Measurements from ENCODE around the gene ACLY.
"Not testable (repeated sequence)": the region's sequence is repeated elsewhere in the genome, so short reads cannot be mapped to it uniquely, and the experiment has no call there.

Gene ACLY

DNA sequence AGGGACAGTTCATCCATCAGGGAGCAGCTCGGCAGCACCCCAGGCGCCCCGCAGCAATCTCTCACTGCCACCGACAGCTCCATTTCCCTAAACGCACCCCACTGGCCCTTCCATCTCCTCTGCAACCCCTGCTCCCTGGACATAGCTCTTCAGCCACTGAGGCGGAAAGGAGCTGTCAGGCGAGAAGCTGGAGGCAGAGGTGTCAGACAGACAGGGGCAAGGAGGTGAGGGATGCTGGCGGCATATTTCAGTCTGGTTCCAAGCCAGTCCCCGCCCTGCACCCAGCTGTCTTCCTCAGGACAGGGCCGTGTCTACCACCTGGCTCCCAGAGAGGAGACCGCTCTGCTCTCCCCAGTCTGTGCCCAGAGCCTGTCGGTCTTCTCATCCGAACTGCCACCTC, 9.7 kb downstream of the ACLY start:
- no peak for DNase-seq

DNA sequence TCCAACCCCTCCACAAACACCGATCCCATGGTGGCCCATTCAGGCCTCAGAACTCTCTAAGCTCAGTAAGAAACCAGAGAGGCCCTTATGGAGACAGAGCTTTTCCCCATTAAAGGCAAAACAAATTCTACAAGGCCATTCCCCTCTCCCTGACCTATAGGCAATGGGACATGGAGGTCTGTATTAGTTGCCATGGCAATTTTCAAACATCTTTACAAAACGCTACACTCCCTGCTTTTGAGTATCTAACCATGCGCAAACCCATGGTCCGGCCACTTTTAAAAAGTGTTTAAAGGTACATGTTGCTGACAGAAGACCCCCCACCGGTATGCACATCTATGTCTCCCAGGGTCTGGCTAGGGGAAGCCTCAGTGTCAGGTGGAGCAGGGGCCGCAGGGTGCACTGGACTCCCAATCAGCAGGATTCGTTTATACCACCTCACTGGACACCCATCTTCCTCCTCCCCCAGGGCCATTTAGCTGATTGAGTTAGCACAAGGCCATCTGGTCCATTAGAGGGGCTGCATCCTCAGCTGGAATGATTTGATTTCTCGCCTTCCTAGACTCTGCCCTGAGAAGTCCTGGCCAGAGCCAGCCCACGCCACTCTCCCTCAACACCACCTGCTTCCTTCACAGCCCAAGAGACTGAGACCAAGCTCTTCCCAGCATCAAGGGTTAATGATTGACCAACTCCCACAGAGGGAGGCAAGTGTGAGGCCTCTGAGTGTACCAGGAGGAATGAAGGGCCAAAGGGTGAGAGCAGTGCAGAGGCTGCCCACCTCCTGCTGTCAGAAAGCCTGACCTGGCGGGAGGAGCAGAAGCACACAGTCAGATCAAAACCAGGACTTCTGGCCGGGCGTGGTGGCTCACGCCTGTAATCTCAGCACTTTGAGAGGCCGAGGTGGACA, 10.9 kb downstream of the ACLY start:
- no peak for DNase-seq

DNA sequence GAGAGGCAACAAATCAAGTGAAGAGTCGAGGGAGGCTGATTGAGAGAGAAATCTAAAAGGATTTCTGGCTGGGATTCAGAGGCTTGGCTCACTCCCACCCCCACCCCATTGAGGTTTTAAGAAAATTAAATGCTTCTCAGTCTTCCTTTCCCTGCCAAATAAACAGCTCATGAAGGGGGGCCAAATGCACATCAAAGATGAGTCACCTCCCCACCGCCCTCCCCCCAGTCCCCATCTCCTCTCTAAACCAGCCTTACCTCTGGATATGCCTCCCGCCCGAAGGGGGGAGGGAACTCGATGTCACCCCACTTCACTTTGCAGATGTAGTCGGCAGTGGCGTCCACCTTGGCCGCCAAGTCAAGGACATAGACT, 11.6 kb downstream of the ACLY start:
- no peak for DNase-seq

DNA sequence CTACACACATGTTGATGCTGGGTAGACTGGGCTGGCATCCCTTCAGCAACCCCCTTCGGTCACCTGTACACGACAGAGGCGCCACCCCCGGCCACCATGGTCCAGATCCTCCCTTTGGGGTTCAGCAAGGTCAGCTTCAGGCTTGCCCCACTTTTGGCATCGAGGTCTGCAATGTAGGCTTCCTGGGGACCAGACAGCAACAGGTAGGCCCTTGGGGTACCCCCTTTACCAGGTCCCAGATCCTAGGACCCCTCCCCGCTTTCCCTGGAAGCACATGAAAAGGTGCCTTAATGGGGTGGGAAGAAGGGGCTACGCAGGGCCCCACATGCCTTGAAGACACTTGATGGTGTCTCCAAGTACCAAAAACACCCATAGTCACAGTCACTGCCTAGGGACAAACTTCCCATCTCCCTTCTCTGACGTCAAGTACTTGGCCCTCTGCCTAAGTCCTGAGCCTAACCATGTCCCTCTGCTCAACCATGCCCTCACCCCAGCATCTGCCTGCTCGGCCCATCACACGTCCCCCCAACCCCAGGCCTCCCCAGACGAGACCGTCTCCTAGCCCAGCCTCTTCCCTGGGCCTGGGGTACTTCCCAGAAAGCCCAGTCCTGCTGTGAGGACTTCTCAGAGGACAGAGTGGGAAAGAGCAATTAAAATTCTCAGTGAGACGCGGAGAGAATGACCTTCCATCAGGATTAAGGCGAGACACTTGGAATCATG, 12.1 kb downstream of the ACLY start:
- DNase-seq, result no peak

DNA sequence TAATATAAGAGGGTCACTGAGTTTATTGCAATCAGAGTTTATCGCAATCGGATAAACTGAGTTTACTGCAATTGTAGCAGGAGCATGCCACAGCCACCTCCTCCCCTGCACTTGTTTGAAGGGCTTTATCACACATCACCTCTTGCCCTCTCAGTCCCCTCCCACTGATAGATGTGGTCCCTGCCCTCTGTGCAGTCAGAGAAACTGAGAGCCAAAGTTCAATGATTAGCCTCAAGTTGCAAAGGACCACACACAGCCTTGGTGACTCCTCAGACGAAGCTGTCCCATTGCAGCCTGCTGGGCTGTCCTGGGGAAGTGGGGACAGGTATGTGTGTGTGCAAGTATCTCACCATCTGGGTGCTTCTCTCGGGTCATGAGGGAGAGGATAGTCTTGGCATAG, 13.6 kb downstream of the ACLY start:
- DNase-seq, result no peak

DNA sequence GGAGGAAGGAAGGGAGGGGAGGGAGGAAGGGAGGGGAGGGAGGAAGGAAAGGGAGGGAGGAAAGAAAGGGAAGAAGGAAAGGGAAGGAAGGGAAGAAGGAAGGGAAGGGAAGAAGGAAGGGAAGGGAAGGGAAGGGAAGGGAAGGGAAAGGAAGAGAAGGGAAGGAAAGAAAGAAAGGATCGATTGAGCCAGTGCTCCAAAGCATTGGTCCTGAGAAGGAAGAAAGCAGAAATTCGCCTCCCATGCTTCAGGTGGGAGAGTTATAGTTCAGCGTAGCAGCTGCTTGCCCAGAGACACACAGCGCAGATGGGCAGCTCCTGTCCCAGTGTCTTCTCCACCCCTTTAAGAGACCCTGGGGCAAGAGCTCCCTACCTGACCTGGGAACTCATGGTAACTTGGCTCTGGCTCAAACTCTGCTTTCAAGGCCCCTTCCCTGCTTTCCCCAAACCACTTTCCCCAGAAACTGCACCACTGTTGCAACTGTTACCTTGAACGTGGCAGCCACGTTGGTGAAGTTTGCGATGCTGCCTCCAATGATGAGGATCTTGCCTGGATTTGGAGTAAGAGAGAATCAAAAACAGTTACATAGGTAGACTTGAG, 14.4 kb downstream of the ACLY start:
- no peak for DNase-seq

DNA sequence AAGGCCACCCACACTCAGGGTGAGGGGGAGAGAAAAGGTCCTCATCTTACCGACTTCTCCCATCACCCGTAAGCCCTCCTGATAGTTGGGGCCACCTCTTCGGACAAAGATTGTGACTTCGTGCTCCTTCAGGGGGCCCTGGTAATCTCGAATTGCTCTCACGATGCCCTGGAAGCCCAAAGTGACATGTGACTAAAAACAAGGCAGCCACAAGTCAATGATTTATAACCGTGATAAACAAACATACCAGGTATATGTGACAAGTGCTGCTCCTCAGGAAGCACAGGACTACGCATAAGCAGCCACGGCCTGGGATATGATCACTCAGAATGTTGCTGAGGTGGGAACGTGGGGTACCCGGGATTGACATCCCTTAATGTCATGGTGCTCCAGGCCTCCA, 17.1 kb downstream of the ACLY start:
- no peak for DNase-seq

DNA sequence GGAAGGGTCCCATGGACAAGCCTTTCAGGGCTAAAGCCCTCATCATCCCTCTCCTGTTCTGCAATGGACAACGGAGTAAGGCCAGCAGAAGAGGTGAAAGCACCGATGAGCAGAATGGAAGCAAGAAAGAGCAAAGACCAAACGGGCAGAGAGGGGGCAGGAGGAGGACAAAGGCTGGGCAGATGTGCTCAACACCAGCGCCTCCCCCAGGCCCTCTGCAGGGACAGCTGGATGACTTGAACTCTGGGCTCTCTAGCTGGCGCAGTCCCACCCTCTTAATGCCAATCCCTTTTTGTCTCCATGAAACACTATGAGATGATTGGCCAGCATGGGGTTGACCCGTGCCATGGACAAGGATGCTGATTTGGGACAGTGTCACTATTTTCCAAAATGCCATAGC, 22.0 kb downstream of the ACLY start:
- no peak for DNase-seq

DNA sequence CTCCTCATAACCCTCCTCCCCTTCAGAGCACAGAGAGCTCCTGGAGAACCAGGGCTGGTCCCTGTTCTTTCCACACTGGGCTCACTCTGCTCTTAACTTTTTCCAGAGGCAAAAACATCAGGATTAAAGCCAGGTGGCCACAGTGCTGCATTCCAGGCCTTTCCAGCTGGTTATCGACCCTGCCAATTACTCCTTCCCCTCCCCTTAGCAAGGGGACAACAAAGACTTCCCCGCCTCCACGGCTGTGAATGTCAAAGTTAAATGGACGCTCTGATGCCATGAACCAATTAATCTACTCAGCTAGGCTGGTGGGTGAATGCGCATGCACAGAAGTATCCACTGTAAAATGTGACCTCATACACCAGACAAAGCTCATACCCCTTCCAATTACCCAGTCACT, 23.1 kb downstream of the ACLY start:
- no peak for DNase-seq

DNA sequence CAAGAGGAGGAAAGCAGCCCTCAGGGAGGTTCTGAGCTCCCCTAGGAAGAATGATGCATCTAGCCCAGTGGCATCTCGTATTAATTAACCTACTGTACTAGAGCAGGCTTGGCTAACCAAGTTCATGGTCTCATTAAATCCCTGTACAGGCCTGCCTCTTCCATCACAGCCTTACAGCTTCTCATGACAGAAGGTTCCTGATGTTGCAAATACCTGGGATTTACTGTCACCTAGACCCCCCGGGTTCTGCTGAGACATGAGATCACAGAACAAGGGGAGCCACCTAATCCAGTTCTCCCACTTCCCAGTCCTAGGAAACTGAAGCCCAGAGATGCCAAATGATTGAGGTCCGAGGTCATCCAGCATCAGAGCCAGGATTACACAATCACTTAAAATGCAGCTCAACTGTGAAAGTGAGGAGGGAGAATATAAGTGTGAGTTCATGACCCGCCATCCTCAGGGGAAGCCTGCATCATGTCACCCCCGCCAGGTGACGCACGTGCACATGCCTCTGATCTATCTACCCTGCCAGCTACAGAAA, 23.9 kb downstream of the ACLY start:
- DNase-seq, result no peak

DNA sequence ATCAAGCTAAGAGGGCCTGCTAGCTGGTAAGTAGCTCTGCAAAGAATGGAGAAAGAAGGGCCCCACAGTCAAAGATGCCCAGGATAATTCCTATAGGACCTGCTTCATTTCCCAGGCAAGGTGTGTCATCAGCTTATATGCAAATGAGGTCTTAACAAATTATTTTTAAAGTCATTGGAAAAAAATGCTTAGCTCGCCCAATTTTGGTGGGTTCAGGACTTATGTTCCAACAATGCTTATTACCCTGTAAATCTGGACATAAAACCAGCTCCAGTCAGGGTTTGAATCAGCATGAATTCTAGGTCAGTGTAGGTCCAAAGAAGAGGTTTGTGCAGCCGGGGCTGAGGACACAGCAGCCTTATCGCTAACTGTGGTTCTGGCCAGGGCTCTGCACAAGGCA, 25.4 kb downstream of the ACLY start:
- no peak for DNase-seq

DNA sequence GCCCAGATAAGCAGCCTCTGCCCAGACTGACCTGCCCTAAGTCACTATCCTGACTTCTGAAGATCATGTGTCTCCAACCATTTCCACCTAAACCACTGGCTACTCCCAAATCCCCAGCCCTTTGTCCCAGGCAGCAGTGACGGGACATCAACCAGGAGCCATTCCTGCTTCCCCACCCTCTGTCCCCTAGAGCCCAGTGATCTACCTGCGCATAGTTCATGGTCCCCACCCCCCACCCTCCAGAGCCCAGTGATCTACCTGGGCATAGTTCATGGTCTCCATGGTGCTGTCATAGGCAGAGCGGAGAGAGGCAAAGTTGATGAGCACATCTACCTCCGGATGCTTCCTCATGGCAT, 26.8 kb downstream of the ACLY start:
- DNase-seq, result no peak

DNA sequence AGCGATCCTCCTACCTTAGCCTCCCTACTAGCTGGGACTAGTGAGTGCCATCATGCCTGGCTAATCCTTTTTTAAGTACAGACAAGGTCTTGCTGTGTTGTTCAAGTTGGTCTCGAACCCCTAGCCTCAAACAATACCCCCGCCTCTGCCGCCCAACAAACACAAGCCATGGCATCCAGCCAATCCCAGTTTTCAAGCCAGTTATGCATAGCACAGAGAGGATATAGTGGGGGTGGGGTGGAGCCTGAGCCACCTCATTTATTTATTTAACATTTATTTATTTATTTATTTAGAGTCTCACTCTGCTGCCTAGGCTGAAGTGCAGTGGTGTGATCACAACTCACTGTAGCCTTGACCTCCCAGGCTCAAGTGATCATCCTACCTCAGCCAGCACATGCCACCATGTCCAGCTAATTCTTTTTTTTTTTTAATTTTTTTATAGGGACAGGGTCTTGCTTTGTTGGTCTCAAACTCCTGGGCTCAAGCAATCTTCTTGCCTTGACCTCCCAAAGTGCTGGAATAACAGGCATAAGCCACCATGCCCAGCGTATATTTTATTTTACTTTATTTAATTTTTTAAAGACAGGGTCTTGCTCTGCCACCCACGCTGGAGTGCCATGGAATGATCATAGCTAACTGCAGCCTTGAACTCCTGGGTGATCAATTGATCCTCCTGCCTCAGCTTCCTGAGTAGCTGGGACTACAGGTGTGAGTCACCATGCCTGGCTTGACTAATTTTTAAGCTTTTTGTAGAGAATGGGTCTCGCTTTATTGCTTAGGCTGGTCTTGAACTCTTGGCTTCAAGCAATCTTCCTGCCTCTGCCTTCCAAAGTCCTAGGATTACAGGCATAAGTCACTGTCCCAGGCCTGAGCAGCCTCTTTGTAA, 27.4 kb downstream of the ACLY start:
- DNase-seq, result no peak

DNA sequence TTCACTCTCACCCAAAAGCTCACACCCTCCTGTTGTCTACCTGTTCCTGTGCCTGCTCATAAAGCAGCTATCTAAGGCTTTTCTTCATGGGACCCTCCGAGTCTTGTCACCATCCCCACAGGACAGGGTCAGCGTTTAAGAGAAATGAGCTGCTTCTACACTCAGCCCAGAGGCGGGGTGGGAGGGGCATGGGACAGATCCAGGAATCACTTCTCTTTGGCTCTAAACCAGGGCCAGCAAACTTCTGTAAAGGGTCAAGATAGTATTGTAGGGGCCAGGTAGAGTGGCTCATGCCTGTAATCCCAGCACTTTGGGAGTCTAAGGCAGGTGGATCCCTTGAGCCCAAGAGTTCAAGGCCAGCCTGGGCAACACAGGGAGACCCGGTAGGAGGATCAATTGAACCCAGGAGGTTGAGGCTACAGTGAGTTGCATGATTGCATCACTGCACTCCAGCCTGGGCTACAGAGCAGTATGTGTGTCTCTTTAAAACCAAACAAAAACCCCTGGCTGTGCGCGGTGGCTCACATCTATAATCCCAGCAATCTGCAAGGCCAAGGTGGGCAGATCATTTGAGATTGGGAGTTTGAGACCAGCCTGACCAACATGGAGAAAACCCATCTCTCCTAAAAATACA, 30.3 kb downstream of the ACLY start:
- DNase-seq, result no peak

DNA sequence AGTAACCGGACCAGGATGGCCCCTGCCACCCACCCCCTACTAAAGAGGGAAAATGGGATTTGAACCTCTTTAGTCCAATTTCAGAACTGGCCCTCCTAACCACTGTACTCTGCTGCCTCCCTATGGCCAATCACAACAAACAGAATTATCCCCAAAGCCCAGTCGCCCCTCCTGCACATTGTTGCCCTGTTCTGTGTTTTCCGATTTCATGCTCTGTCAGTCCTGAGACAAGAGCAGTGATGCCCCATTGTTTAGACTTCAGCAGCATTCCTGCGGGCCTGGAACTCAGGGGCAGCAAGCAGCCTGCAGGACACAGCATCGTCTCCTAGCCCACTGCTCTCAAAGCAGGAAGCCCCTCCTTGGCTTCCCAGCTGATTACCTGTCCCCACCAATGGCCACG, 33.0 kb downstream of the ACLY start:
- no peak for DNase-seq

DNA sequence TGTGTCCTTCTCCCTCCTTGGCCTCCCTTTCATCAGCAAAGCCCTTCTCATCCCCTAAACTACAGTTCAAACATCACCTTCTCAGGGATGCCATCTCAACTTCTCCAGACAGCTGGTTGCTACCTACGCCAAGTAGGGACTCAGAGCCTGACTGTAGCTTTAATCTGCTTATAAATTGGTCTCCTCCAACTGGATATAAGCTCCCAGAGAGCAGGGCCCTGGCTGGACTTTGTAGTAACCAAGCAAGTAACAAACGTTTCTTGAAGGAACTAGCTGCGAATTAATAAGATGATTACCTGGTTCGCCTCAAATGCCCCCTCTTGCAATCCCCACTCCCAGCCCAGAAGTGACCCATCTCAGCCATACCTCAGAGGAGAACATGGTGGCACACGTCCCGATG, 36.0 kb downstream of the ACLY start:
- no peak for DNase-seq

DNA sequence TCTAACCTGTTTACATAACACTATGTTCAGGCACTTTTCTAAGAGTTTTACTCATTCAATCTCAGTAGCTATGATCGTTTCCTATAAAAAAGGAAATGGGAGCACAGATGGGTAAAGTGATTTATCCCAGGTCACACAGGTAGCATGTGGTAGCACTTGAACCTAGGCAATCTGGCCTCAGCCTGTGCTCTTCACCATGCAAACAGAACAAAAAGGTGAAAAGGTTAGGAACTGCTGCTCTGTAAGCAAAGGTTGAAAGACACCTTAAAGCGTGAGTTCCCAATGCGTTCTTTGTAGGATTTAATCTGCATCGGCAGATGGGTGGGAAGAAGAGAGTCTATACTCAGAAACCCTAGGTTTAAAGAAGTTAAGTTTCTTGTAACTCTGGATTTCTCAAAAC, 38.6 kb downstream of the ACLY start:
- DNase-seq, result no peak

DNA sequence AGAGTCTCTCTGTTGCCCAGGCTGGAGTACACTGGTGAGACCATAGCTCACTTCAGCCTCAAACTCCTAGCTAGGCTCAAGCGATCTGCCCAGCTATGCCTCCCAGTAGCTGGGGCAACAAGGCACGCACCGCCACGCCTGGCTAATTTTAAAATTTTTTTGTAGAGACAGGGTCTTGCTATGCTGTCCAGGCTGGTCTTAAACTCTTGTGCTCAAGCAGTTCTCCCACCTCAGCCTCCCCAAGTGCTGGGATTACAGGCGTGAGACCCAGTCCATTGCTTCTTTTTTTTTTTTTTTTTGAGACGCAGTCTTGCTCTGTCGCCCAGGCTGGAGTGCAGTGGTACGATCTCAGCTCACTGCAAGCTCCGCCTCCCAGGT, 44.5 kb downstream of the ACLY start:
- DNase-seq, result not testable (repeated sequence)

DNA sequence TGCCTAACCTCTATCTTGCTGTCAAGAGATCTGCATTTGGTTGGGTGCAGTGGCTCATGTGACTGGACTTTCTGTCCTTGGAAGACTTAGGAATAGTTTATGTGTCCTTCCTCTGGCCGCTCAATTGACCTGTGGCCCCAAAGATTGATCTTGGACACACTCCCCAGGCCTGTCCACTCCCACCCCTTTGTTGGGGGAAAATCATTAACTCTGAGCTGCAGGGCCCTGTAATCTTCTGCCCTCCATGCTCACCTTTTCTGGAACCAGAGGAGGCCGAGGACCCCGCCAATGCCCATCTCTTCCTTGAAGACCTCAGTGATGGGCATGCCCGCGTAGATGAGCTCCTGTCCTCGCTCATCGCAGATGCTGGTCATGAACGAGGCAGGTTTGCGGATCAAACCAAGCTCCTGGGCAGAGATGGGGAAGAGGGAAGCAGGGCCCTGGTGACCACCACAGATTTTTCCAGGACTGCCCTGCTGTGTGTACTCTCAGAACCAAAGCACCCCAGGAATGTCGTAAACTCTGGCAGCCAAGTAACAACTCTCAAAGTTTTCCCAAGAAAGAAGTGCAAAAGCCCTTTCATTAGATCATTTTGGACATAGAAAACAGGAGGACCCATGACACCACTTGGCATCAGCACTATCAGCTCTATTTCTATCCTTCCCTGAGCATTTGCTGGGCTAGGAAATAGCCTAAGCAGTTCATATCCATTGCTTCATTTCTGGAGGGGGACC, 45.0 kb downstream of the ACLY start:
- no peak for DNase-seq

DNA sequence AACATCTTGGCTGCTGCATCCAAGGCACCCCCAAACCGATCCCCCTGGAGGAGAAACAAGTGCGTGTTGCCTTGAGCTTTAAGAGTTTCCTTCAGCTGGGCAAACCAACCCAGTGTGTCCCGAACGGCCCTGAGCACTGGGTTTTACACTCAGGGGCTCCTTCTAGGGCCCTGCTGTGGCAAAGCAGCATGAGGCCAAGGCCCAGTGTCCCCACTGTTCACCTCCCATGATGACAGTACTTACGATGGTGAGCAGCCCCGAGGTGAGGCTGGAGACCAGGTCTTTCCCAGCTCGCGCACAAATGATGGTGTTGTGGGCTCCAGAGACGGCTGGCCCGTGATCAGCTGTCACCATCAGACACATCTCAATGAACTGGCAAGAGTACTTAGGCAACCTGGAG, 47.0 kb downstream of the ACLY start:
- no peak for DNase-seq

DNA sequence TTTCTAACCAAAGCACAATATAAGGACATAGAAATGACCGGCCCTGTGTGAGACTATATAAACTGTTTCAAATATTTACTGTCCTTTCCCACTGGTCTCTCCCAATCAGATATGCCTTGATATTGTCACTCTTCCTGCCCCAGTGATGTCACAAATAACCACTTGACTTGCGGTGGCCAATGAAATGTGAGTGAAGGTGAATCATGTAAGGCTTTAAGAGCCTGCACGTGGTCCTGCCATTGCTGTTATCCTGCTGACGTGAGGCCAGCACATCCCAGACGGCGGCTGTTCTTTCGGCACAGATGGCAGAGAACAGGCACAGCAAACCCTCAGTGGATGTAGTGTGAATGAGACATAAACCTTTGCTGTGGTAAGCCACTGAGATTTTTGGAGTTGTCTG, 48.1 kb downstream of the ACLY start:
- no peak for DNase-seq

DNA sequence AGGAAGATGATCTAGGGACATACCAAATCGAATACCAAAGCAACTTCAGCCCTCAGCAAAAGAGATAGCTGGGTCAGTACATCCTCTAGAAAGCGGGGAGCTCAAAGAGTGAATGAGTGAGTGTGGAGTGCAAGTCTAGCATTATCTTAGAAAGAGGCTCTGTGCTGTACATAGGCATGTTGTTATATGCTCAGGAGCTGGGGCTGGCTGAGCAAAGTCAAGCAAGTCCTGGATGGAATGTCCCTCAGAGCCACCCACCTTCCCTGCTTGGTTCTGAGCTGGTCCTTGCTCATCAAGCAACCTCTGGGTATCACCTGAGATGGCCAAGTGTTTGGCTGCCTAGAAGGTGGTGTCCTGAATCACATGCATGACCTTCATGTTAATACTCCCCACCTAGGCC, 48.7 kb downstream of the ACLY start:
- DNase-seq, result no peak

All from central memory CD4-positive, alpha-beta T cell (primary cell).